Upper lobe of left lung (tissue), 6 donors: ENCODE data around the gene CHRNB1. TPM values are rescaled to one million over a fixed set of nuclear protein-coding genes. Genes with fewer than 3 reads are reported as not detected.

Experiments used
- ATAC-seq, 2 donors: fragments of 200-7000 bp; cut with Tn5 transposase; one replicate each; pipeline ENCODE4 v1.9.1; 2022; ENCODE audit warnings: mild to moderate bottlenecking in 2 of 2, moderate library complexity in 2 of 2; ENCODE audit not compliant: low FRiP score in 2 of 2
- DNase-seq, 2 donors: peaks; one replicate each; pipeline ENCODE4 v3.0.0-alpha.2; 2019 to 2020
- H3K27ac ChIP-seq, 4 donors: fragments of 200-600 bp; sonication (generic); one replicate each; pipeline ENCODE4 v1.5.1; 2016 to 2019
- H3K27me3 ChIP-seq, 4 donors: fragments of 200-600 bp; sonication (generic); one replicate each; pipeline ENCODE4 v1.5.1; 2017 to 2019
- H3K36me3 ChIP-seq, 4 donors: fragments of 200-600 bp; sonication (generic); one replicate each; pipeline ENCODE4 v1.5.1; 2016 to 2019
- H3K4me1 ChIP-seq, 4 donors: fragments of 200-600 bp; sonication (generic); one replicate each; pipeline ENCODE4 v1.5.1; 2018 to 2019
- H3K4me3 ChIP-seq, 4 donors: fragments of 200-600 bp; sonication (generic); one replicate each; pipeline ENCODE4 v1.5.1; 2017 to 2019; ENCODE audit warnings: mild to moderate bottlenecking in 2 of 4, moderate library complexity in 1 of 4
- H3K9me3 ChIP-seq, 4 donors: fragments of 200-600 bp; sonication (generic); one replicate each; pipeline ENCODE4 v1.5.1; 2018 to 2019
- CTCF ChIP-seq, 6 experiments: fragments of 450-650 bp in 4 of 6; fragments of 200-600 bp in 2 of 6; sonication (generic) in 2 of 6; IDR thresholded peaks; one replicate each; pipeline ENCODE4 v1.5.1; 2016 to 2019; ENCODE audit warnings: antibody characterized with exemption in 6 of 6
- EP300 ChIP-seq, 4 donors: sonication (generic); formaldehyde crosslinking; IDR thresholded peaks; one replicate each; pipeline ENCODE4 v1.5.1; 2017; ENCODE audit warnings: antibody characterized with exemption in 4 of 4, control low read depth in 2 of 4
- POLR2A ChIP-seq, 4 donors: fragments of 450-650 bp; IDR thresholded peaks; one replicate each; pipeline ENCODE4 v1.5.1; 2016 to 2017; ENCODE audit warnings: antibody characterized with exemption in 4 of 4, mild to moderate bottlenecking in 2 of 4
- POLR2AphosphoS5 ChIP-seq, 2 donors: sonication (generic); formaldehyde crosslinking; IDR thresholded peaks; one replicate each; pipeline ENCODE4 v1.5.1; 2017; ENCODE audit warnings: antibody characterized with exemption in 2 of 2
- whole genome bisulfite sequencing, 2 donors: methylation state at CpG; one replicate each; pipeline ENCODE4 v1.1.5; 2017 to 2018; 5-methylcytosine and 5-hydroxymethylcytosine counted together
- total RNA-seq, 6 donors: library from RNA; depleted of rRNA in 4 of 6; stranded (reverse); fragments of >200 nt in 4 of 6; gene quantifications; one replicate each; pipeline versions ENCODE4 v1.1.0 to v1.2.1, GENCODE V29; 2016 to 2021
- donor health status: DM: no; HTN: no; CAD: no; lungs with moderate emphysema.
- donor health status: DM: no; HTN: yes; CAD: no; lungs with severe emphysema.

The CHRNB1 gene
- total RNA-seq, 6 donors from 2014 or later = 1.9 to 11.5 (median 7.0) TPM

- no peak for TF ChIP-seq EP300 (IDR thresholded peaks at IDR 0.05)
- no peak for TF ChIP-seq POLR2A (IDR thresholded peaks at IDR 0.05)
- TF ChIP-seq POLR2AphosphoS5 (IDR thresholded peaks at IDR 0.05) = no peak
- TF ChIP-seq CTCF (IDR thresholded peaks at IDR 0.05) = no peak
- WGBS, 2 donors = 84% methylated on average over 6 of the region's 6 CpGs; no CpG with 5 or more reads in 1 of the 2 donors
- Histone ChIP-seq H3K27me3 (no peaks in the 10 kb centered on the region), H3K4me1 (peaks cover 6 to 14% (median 11%) of the 10 kb centered on the region in 4 donors), H3K27ac (no peak overlapping the region), H3K9me3 (no peaks in the 10 kb centered on the region), H3K4me3 (no peak overlapping the region), H3K36me3 (peaks cover 0 to 8% (median 0%) of the 10 kb centered on the region in 4 donors)
- ATAC-seq = no peak
- peak in 1 of 2 donors; percentile 72 for DNase-seq
These were observed 36.0 kb upstream of the CHRNB1 start for GRCh38 chr17:7408863-7409262.

GRCh38 chr17:7409716-7410115 is 35.1 kb upstream of the CHRNB1 start:
- Histone ChIP-seq H3K4me3 (no peak overlapping the region), H3K36me3 (peaks cover 0 to 8% (median 0%) of the 10 kb centered on the region in 4 donors), H3K4me1 (peaks cover 6 to 13% (median 11%) of the 10 kb centered on the region in 4 donors), H3K27ac (no peak overlapping the region), H3K27me3 (no peaks in the 10 kb centered on the region), H3K9me3 (no peaks in the 10 kb centered on the region)
- DNase-seq = no peak
- no peak for ATAC-seq
- TF ChIP-seq POLR2AphosphoS5 (IDR thresholded peaks at IDR 0.05) (no peak), POLR2A (IDR thresholded peaks at IDR 0.05) (no peak), CTCF (IDR thresholded peaks at IDR 0.05) (no peak), EP300 (IDR thresholded peaks at IDR 0.05) (no peak)
- WGBS, 2 donors = 93 to 94% methylated on average over 6 of the region's 6 CpGs

- ATAC-seq (no peak), DNase-seq (peak in 1 of 2 donors; percentile 68)
- Histone ChIP-seq H3K27me3 (no peaks in the 10 kb centered on the region), H3K36me3 (peaks cover 0 to 8% (median 3%) of the 10 kb centered on the region in 4 donors), H3K9me3 (no peaks in the 10 kb centered on the region), H3K4me1 (peaks cover 0 to 3% (median under 1%) of the 10 kb centered on the region in 4 donors), H3K4me3 (no peak overlapping the region), H3K27ac (no peak overlapping the region)
- no peak for TF ChIP-seq POLR2AphosphoS5 (IDR thresholded peaks at IDR 0.05)
- TF ChIP-seq POLR2A (IDR thresholded peaks at IDR 0.05) = no peak
- TF ChIP-seq EP300 (IDR thresholded peaks at IDR 0.05) = no peak
- TF ChIP-seq CTCF (IDR thresholded peaks at IDR 0.05) = no peak
- 90 to 92% methylated on average over 22 to 25 of the region's 25 CpGs for WGBS, 2 donors
These were observed 34.0 kb upstream of the CHRNB1 start for GRCh38 chr17:7410634-7411426.

GRCh38 chr17:7411427-7411750 is 33.5 kb upstream of the CHRNB1 start:
- Histone ChIP-seq H3K36me3 (peaks cover 0 to 8% (median 3%) of the 10 kb centered on the region in 4 donors), H3K9me3 (no peaks in the 10 kb centered on the region), H3K27me3 (no peaks in the 10 kb centered on the region), H3K4me1 (no peaks in the 10 kb centered on the region), H3K27ac (no peak overlapping the region), H3K4me3 (no peak overlapping the region)
- DNase-seq (no peak), ATAC-seq (no peak)
- WGBS, 2 donors = 95 to 98% methylated on average over 6 to 8 of the region's 8 CpGs
- TF ChIP-seq POLR2AphosphoS5 (IDR thresholded peaks at IDR 0.05) = no peak
- no peak for TF ChIP-seq POLR2A (IDR thresholded peaks at IDR 0.05)
- no peak for TF ChIP-seq CTCF (IDR thresholded peaks at IDR 0.05)
- no peak for TF ChIP-seq EP300 (IDR thresholded peaks at IDR 0.05)
